Nephron (organoid): ENCODE measurements around the gene CIAO2A.

Experiments used
- H3K27ac Mint-ChIP-seq, 3 experiments: 2 replicates each; pipeline ENCODE4 v1.8.0; 2020; ENCODE audit warnings: mixed read lengths in 3 of 3, mild to moderate bottlenecking in 2 of 3, moderate library complexity in 1 of 3
- H3K27me3 Mint-ChIP-seq: 2 replicates; pipeline ENCODE4 v1.8.0; 2021; ENCODE audit warnings: low read depth, mild to moderate bottlenecking, moderate library complexity, mixed read lengths
- H3K36me3 Mint-ChIP-seq: 2 replicates; pipeline ENCODE4 v1.8.0; 2020; ENCODE audit warnings: low read depth, mixed read lengths
- H3K4me1 Mint-ChIP-seq: 2 replicates; pipeline ENCODE4 v1.8.0; 2020; ENCODE audit warnings: mixed read lengths
- H3K4me3 Mint-ChIP-seq, 3 experiments: 2 replicates each; pipeline ENCODE4 v1.8.0; 2020; ENCODE audit warnings: mild to moderate bottlenecking in 3 of 3, mixed read lengths in 3 of 3, moderate library complexity in 2 of 3
- H3K9me3 Mint-ChIP-seq: 2 replicates; pipeline ENCODE4 v1.8.0; 2020; ENCODE audit warnings: mixed read lengths
- CTCF ChIP-seq, 3 experiments: fragments of 200-600 bp; sonication (generic); IDR thresholded peaks; one replicate each; pipeline ENCODE4 v1.5.0; 2021; ENCODE audit warnings: antibody characterized with exemption in 3 of 3; ENCODE audit not compliant: unreplicated experiment in 3 of 3

CIAO2A gene

DNA sequence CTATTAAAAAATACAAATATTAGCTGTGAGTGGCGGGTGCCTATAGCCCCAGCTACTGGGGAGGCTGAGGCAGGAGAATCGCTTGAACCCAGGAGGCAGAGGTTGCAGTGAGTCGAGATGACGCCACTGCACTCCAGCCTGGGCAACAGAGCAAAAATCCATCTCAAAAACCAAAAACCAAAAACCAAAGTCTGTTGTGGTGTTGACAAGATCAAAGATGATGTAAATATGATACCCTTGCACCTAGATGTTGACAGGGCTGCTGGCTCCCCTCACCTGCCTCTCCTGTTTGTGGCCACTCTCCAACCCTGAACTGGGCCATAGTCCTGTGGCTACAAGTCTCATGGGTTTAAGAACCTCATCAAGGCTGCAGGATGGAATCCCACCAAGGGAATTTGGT, 63.5 kb downstream of the CIAO2A start:
- Mint-ChIP-seq H3K36me3 (no peaks in the 10 kb centered on the region), H3K4me3 (no peak overlapping the region)

GRCh38 chr15:64029633-64030032, 64.0 kb downstream of the CIAO2A start:
- Mint-ChIP-seq H3K36me3 (no peaks in the 10 kb centered on the region), H3K27me3 (peaks cover 4% of the 10 kb centered on the region), H3K4me3 (no peak overlapping the region), H3K9me3 (no peaks in the 10 kb centered on the region), H3K4me1 (no peaks in the 10 kb centered on the region), H3K27ac (no peak overlapping the region)
- TF ChIP-seq CTCF (IDR thresholded peaks at IDR 0.05; ENCODE audit: unreplicated experiment in 3 of 3): no peak

More for the DNA sequence above, 63.5 kb downstream of the CIAO2A start:
- H3K27me3 Mint-ChIP-seq: peaks cover 4% of the 10 kb centered on the region
- H3K9me3 Mint-ChIP-seq: no peaks in the 10 kb centered on the region
- H3K4me1 Mint-ChIP-seq: no peaks in the 10 kb centered on the region
- no peak overlapping the region for H3K27ac Mint-ChIP-seq
- TF ChIP-seq CTCF (IDR thresholded peaks at IDR 0.05; ENCODE audit: unreplicated experiment in 3 of 3): no peak

DNA sequence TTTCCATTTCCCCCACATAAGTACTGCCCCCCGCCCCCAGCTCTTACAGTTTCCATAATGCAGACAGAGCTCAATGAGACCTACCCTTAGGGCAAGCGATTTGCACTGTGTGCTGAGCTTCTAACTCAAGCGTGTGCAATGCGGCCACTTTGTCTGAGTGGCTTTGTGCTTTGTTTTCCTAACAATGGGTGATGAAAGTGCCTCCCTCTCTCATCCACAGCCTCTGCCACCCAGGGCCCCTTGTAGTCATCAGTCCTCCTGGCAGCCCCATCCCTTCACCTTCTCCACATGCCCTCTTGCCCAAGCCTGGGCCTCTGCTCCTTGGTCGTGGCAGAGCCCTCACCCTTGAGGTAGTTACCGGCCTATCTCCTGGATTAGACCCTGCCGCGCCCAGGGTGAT, 64.5 kb downstream of the CIAO2A start:
- Mint-ChIP-seq H3K9me3 (no peaks in the 10 kb centered on the region), H3K27ac (no peak overlapping the region), H3K4me1 (no peaks in the 10 kb centered on the region), H3K36me3 (no peaks in the 10 kb centered on the region), H3K4me3 (no peak overlapping the region), H3K27me3 (peaks cover 4% of the 10 kb centered on the region)
- TF ChIP-seq CTCF (IDR thresholded peaks at IDR 0.05; ENCODE audit: unreplicated experiment in 3 of 3): no peak

DNA sequence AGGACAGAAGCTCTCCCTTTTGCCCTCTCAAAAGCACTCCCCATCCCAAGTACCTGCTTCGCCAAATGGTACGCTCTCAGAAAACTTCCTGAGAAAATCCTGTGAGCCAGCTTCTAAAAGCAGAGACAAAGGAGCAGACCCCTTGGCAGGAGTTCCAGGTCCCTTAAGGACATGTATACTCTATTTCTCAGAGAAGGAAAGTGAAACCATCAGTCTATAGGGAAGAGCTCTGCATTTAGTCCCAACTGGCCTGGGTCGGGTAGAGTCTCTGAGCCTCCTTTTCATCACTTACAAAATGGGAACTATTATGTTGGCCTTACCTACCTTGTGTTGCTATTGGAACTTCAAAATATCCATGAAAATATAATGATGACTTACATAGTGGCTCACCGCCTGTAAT, 67.0 kb downstream of the CIAO2A start:
- Mint-ChIP-seq H3K27ac (no peak overlapping the region), H3K9me3 (no peaks in the 10 kb centered on the region), H3K4me1 (no peaks in the 10 kb centered on the region), H3K27me3 (no peaks in the 10 kb centered on the region), H3K36me3 (no peaks in the 10 kb centered on the region), H3K4me3 (no peak overlapping the region)
- TF ChIP-seq CTCF (IDR thresholded peaks at IDR 0.05; ENCODE audit: unreplicated experiment in 3 of 3): no peak

- H3K36me3 Mint-ChIP-seq: no peaks in the 10 kb centered on the region
- no peaks in the 10 kb centered on the region for H3K27me3 Mint-ChIP-seq
- peaks cover 5% of the 10 kb centered on the region for H3K4me1 Mint-ChIP-seq
- H3K27ac Mint-ChIP-seq: no peak overlapping the region
- H3K9me3 Mint-ChIP-seq: no peaks in the 10 kb centered on the region
- TF ChIP-seq CTCF (IDR thresholded peaks at IDR 0.05; ENCODE audit: unreplicated experiment in 3 of 3): no peak
- H3K4me3 Mint-ChIP-seq: no peak overlapping the region
Measured at GRCh38 chr15:64024172-64025050, 69.2 kb downstream of the CIAO2A start.

GRCh38 chr15:64023220-64023619, 70.4 kb downstream of the CIAO2A start:
- no peak for TF ChIP-seq CTCF (IDR thresholded peaks at IDR 0.05; ENCODE audit: unreplicated experiment in 3 of 3)
- H3K9me3 Mint-ChIP-seq: no peaks in the 10 kb centered on the region
- no peaks in the 10 kb centered on the region for H3K36me3 Mint-ChIP-seq
- H3K27ac Mint-ChIP-seq: no peak overlapping the region
- no peak overlapping the region for H3K4me3 Mint-ChIP-seq
- H3K4me1 Mint-ChIP-seq: peaks cover 12% of the 10 kb centered on the region
- no peaks in the 10 kb centered on the region for H3K27me3 Mint-ChIP-seq
